Ovary (tissue), 3 donors: ENCODE data around the gene GALNT5.

Experiments
- POLR2A ChIP-seq: fragments of 450-650 bp; IDR thresholded peaks from one replicate; pipeline ENCODE4 v1.6.1; 2017; ENCODE audit warnings: antibody characterized with exemption, mild to moderate bottlenecking, moderate library complexity
- TF ChIP-seq, protein P1 (sequence below), 3 donors: fragments of 450-650 bp in 2 of 3; fragments of 200-600 bp in 1 of 3; IDR thresholded peaks; one replicate each; pipeline versions ENCODE4 v1.5.1 to v1.8.0; 2016 to 2022; ENCODE audit warnings: antibody characterized with exemption in 3 of 3, mild to moderate bottlenecking in 1 of 3
- donor health status: DM: no; HTN: no; CAD: no.

DNA sequence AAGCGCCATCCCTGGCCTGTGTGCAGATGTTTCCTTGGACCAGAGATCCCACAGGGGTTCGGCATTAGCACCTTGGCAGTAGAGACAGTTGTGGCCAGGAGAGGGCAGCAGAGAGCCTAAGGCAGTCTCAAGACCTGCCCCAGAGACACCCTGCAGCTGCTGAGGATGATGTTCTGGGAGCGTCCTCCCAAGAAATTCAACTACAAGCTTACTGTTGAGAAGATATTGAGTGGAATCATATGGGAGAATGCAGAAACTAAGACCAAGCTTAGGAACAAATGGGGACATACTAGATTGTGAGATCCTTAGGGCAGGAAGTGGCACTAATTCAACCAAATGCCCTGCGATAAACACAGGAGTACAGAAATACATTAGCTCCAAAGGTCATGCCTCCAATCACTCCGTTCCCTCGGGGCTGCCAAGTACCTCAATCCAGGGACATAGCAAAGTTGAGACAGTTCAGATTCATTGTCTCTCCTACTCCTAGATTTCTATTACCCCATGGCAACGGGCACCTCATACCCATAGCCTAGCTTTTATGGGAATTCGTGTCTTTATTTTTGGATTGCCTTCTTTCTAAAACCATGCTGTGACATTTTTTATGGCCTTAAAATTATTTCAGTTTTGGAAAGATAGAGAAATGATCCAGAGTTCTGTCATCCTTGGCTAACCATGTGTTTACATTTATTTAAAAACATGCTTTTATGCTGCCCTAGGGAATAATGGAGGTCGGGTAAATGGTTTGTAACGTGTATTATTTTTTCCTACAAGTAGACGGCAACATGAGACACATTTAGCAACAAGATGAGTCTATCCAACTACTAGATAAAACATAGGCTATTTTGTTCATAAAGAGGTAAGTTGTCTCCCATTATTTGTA lies 70.4 kb downstream of the GALNT5 start:
- TF ChIP-seq, protein P1, sequence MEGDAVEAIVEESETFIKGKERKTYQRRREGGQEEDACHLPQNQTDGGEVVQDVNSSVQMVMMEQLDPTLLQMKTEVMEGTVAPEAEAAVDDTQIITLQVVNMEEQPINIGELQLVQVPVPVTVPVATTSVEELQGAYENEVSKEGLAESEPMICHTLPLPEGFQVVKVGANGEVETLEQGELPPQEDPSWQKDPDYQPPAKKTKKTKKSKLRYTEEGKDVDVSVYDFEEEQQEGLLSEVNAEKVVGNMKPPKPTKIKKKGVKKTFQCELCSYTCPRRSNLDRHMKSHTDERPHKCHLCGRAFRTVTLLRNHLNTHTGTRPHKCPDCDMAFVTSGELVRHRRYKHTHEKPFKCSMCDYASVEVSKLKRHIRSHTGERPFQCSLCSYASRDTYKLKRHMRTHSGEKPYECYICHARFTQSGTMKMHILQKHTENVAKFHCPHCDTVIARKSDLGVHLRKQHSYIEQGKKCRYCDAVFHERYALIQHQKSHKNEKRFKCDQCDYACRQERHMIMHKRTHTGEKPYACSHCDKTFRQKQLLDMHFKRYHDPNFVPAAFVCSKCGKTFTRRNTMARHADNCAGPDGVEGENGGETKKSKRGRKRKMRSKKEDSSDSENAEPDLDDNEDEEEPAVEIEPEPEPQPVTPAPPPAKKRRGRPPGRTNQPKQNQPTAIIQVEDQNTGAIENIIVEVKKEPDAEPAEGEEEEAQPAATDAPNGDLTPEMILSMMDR (IDR thresholded peaks at IDR 0.05), result peak in 1 of 3 donors; percentile 22
- TF ChIP-seq POLR2A, result no peak
